ENCODE results near the gene INHBB.

GRCh38 chr2:120345608-120346007 lies 328 bp upstream of the INHBB start:
- TF ChIP-seq CTCF (IDR thresholded peaks at IDR 0.05) (no peak), POLR2A (IDR thresholded peaks at IDR 0.05) (no peak)

Measured in thyroid gland (tissue), 4 donors.